Astrocyte of the cerebellum (primary cell): ENCODE measurements around the gene ZW10.

Experiments used
- DNase-seq: peaks from one replicate; pipeline ENCODE4 v3.0.0-alpha.2; 2011; ENCODE audit warnings: low read depth
- H3K4me3 ChIP-seq: 2 replicates; pipeline ENCODE4 v1.5.1; 2011; ENCODE audit warnings: mild to moderate bottlenecking, low read depth, low read length, moderate library complexity
- in situ Hi-C: cut with HindIII; loops from 2 replicates; pipeline ENCODE4 v1.10.0; 2017; ENCODE audit warnings: low sequenced_read_pairs
- TF ChIP-seq, protein P1 (sequence below): IDR thresholded peaks from 2 replicates; pipeline ENCODE4 v1.5.1; 2012; ENCODE audit warnings: low read length, low read depth, moderate library complexity, mild to moderate bottlenecking; ENCODE audit errors: missing control alignments

The ZW10 gene

DNA sequence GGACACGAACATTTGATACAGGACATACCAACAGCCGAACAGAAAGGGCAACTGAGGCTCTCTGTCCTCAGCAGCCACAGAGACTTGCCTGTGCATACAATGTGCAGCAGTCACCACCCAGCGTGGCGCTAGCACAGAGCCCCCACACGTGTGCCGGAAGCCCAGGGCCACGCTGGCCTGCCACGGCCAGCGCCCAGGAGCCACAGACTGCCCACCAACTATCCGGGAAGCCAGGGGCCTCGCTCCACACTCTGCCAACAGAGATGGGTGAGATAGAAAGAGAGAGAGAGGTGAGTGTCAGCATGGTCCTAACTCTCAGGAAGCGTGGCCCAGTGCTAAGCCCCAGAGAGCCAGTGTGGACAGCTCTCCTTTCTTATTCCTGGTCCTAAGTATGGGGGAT, 79.1 kb downstream of the ZW10 start:
- in situ Hi-C loops = no loop called here
- TF ChIP-seq, protein P1, sequence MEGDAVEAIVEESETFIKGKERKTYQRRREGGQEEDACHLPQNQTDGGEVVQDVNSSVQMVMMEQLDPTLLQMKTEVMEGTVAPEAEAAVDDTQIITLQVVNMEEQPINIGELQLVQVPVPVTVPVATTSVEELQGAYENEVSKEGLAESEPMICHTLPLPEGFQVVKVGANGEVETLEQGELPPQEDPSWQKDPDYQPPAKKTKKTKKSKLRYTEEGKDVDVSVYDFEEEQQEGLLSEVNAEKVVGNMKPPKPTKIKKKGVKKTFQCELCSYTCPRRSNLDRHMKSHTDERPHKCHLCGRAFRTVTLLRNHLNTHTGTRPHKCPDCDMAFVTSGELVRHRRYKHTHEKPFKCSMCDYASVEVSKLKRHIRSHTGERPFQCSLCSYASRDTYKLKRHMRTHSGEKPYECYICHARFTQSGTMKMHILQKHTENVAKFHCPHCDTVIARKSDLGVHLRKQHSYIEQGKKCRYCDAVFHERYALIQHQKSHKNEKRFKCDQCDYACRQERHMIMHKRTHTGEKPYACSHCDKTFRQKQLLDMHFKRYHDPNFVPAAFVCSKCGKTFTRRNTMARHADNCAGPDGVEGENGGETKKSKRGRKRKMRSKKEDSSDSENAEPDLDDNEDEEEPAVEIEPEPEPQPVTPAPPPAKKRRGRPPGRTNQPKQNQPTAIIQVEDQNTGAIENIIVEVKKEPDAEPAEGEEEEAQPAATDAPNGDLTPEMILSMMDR = no peak
- DNase-seq = no peak
- H3K4me3 ChIP-seq = no peak overlapping the region

DNA sequence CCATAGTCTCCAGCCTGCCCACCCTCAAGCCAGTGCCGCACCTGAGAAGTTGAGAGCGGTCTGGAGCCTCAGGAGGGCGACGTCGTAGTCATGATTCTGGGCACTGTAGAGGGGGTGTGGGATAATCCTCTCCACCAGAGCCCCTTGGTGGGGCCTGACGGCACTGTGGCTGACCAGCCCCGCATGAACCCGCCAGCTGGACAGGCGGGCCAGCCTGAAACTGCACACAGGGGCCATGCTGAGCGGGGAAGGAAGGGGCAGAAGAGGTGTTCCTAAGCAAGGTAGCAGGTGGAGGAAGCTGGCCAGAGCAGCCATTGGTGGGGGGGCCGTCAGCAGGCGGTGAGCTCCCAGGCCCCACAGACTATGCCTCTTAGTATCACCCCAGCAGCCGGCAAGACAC, 80.5 kb downstream of the ZW10 start:
- in situ Hi-C loops = no loop called here
- no peak for DNase-seq
- TF ChIP-seq, protein P1 = no peak
- no peak overlapping the region for H3K4me3 ChIP-seq

DNA sequence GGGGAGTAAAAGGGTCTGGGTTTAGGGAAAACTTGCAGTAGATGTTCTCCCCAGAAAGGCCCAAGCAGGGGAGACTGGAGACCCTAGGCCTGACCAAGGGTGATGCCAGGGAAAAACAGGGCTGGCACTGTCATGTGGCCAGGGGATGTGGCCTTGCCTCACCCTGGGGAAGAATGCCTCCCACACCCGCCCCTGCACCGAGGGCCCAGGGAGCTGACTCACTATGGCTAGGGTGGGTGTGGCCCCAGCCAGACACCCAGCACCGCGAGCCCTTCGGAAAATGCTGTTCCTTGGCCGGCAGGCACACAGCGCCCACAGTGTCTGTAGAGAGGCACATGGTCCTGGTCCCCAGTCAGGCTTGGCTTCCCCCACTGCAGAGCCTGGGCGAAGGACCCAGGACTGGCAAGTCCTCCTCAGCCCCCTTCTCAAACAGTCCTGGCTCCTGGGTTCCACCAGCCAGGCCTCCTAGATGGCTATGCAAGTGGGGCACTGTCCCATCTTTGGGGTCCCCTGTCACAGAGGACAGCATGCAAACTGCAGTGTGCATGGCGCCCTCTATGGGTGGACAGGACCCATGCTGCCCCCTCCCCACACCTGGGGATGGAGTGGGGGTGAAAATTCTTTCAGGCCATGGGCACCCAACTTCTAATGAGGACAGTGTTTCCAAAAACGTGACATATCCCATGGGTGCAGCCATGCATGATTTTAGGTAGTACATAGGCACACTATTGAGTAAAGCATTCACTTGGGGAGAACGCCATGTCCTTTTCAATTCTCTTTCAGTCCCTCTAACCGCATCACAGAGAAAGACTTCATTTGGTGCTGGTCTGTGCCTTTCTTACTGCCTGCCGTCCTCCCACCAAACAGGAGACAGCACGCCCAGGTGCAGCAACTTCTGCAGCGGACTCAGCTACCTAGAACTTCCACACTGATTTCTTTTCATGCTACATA, 82.6 kb downstream of the ZW10 start:
- TF ChIP-seq, protein P1 = peak; percentile 52
- no peak for DNase-seq
- in situ Hi-C loops = no loop called here
- no peak overlapping the region for H3K4me3 ChIP-seq

DNA sequence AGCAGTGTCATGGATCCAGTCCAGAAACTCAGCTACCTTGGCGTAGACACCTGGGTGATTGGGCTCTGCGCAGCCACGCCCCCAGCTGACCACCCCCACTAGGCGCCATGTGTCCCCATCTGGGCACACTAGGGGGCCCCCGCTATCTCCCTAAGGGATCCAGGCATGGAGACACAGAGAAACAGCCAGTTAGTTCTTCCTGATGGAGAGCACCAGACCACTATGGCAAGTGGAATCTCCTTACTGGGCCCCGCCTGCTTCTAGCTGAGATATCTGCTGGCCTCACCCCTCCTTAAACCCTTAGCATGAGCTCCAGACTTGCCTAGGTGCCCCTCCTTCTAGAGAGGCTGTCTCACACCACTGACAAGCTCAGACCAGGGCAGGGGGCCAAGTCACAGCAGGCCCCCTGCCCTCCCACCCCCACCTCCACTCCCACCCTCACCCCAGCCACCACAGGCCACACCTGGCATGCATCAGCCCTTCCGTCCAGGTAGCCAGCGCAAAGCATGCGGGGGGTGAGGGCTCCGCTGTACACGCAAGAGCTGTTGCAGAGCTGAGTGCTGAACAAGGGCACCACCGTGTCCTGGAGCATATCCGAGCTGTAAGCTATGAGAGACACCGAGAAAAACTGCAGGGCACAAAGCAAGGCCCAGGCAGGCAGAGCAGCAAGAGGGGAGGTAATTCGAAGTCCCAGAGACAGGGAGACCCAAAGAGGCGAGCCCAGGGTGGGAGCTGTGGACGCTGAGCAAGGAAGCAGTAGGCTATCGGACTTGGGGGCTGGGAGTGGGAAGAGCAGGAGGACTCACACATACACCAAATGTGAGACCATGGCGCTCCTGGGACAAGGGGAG, 83.5 kb downstream of the ZW10 start:
- no peak for DNase-seq
- TF ChIP-seq, protein P1 = no peak
- H3K4me3 ChIP-seq = no peak overlapping the region
- in situ Hi-C loops = no loop called here

DNA sequence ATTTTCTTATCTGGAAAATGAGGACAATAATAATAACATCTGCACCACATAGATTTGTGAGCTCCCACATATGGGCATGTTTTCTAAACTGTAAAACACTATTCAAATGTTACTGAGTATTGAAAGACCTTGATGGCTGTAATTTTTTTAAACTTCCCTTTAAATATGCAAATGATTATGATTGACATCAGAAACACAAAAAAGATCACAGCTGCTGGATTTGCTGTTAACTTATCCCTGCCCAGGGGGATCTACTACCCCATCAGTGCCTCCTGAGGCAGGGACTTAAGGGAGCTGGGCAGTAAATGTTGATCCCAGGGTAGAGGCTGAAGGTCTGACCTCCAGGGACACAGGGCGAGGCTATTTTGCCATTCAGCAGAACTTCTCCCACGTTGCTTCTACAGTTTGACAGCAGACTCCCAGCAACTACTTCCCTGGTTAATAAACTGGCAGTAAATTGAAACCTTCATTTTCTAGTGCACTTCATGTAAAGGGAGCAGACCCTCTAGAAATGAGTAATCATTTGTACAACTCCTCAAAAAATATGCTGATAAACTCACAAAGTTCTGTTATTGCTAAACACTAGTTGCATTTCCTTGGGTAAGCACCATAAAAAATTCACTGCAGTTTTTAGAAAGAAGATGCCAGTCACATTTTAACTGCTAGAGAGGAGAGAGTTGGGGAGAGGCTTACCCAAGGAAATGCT, 87.7 kb downstream of the ZW10 start:
- DNase-seq = no peak
- TF ChIP-seq, protein P1 = no peak

DNA sequence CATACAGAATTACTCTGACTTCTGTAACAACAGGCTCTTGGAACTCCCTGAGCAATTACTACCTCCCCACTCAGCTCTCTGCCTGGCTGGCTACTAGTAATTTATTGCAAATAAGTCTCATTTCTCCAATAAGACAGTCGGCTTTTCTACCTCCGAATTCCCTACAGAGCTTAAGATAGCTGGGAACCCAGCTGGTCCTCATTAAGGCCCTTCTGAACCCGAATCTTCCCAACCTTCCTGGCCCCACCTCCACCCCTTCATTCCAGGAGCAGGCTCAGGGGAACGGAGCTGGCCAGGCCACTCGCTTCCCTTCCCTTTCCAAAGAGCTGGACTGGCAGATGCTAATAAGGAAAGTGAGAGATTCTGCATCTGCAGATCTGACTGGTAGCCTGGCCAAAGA, 89.0 kb downstream of the ZW10 start:
- H3K4me3 ChIP-seq = no peak overlapping the region
- in situ Hi-C loops = no loop called here
- no peak for DNase-seq
- TF ChIP-seq, protein P1 = no peak

More for the DNA sequence above, 87.7 kb downstream of the ZW10 start:
- in situ Hi-C loops = no loop called here
- H3K4me3 ChIP-seq = no peak overlapping the region
